H1 (cell line): ENCODE measurements around the gene NDUFB10. TPM values are rescaled to one million over a fixed set of nuclear protein-coding genes. Genes with fewer than 3 reads are reported as not detected.

ENCODE experiments used
- RAD21 ChIP-seq, 2 experiments: IDR thresholded peaks in 1 of 2; conservative IDR thresholded peaks in 1 of 2; 2 replicates each; pipeline ENCODE4 v1.6.1; 2011; ENCODE audit warnings: low read depth in 2 of 2, low read length in 2 of 2, improper control_type of control experiment in 1 of 2, inconsistent platforms in 1 of 2, mild to moderate bottlenecking in 1 of 2, moderate library complexity in 1 of 2
- polyA plus RNA-seq, 7 experiments: library from polyadenylated mRNA; depleted of rRNA in 3 of 7; stranded (reverse) in 5 of 7; unstranded in 2 of 7; fragments of >200 nt in 5 of 7; fragments of 200-250 nt in 2 of 7; gene quantifications; 1 replicate in 5 of 7; 2 replicates in 1 of 7; 4 replicates in 1 of 7; pipeline versions ENCODE4 v1.2.1 to v1.2.3, GENCODE V29; 2011 to 2013; ENCODE audit warnings: missing spikeins in 2 of 7, mixed read lengths in 2 of 7
- total RNA-seq: library from RNA; stranded (reverse); fragmentation: NEBNext Ultra II Directional; extraction: Animal tissue kit (Norgen Biotek cat#: 25700); gene quantifications from 2 replicates; pipeline ENCODE4 v1.2.1, GENCODE V29; 2021

NDUFB10 gene
- total and polyA plus RNA-seq, 2 of the 8 experiments (the other 6 are each of a cell fraction or from before 2014, with no cell fraction given), result 183 to 194 TPM

- peak; percentile 67 to 76 for TF ChIP-seq RAD21 (IDR thresholded peaks at IDR 0.05 in 1 of 2, conservative IDR thresholded peaks at IDR 0.05 in 1 of 2; ENCODE audit: low read depth in 2 of 2, low read length in 2 of 2)
Measured at GRCh38 chr16:2005646-2006045, 46.3 kb downstream of the NDUFB10 start (continued).
